ENCODE data around the gene RGL1.

RGL1 gene

DNA sequence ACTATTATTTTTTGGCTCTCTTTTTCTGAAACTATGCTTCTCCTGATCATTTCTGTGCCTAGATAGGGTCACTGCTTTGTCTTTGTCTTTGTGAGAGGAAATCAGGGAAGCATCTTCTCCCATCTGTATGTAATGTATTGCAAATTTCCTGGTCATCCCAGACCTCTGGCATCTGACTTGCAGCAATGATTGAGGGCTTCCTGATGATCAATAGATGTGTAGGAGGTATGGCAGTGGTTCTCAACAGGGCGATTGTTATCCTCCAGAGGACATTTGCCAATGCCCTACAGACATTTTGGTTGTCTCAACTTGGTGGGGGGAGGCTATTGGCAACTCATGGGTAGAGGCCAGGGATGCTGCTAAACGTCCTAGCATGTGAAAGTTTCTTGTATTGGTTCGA, 64.7 kb downstream of the RGL1 start:
- DNase-seq (ENCODE audit: low spot score), result no peak

DNA sequence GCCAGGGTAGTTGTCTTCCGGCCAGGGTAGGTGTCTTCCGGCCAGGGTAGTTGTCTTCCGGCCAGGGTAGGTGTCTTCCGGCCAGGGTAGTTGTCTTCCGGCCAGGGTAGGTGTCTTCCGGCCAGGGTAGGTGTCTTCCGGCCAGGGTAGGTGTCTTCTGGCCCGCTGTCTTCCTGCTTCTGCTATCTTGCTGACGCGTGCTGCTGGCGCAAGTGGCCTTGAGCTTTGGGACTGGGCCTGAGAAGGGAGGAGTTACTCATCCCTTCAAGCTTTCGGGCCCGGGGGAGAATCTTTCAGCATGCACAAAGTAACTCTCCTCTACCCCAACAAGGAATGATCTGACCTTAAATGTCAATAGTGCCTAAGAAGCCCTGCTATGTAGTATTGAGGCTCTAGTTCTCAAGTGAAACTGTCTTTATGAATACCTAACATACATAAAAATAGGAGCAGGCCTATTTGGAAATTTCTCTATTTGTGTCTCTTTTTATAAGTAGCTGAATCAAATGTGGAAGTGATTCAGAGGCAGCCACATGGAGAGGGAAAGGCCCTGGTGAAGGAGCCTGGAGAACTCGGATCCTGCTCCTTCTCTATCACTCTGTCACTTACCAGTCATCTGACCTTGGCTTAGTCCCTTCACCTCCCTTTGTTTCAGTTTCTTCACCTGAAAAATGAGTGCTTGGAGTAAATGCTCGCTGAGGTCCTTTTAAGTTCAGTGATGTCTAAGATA, 65.6 kb downstream of the RGL1 start:
- DNase-seq (ENCODE audit: low spot score), result no peak

DNA sequence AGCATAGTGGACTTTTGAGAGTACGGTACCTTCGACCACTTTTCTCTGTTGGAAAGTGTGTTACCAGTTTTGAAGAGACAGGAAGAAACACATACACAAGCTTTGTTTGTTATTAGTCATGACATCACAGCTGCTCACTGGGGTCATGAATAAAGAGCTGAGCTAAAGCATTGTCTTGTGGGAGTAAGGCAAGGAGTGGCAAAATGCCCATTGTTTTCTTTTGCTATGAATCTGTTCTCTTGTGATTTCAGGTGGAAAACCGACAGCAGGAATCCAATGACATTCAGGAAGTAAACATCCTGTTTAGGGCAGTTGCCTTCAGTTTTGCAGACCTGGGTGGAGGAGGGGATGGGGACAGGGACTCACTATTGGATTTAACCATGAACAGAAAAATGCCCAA, 66.2 kb downstream of the RGL1 start:
- DNase-seq (ENCODE audit: low spot score), result no peak

DNA sequence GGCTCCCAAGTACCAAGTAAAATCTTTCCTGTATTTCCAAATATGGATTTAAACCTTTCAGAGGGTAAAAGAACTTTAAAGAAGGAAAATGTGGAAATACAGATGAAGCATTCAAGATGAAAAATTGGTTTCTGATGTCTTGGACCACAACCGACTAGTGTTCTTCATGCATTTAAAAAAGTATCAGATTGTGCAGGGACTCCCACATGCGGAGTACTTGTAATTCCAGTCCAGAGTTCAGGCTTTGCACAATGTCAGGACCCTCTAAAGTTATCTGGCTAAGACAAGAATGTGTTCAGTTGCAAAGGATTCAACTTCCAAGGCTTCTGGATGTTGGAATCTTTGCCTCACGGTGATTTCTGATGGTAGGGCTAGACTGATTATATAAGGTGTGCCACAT, 66.7 kb downstream of the RGL1 start:
- DNase-seq (ENCODE audit: low spot score), result no peak

DNA sequence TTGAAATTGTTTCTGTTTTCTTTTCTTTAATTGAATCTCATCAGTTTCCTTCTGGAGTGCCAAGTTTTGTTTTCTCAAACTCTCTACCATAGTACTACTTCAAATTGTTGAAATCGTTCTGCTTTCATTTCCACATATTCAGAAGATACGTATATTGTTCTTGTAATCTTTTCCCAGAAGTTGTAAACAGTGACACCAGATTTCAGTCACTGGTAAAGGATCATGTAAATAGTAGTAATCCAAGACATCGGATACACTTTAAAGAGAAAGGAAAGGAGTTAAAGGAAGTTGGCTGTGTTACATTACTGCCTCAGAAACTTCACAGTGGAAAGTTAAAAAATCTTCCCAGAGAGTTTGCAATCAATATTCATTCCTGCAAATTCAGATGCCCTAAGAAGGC, 67.5 kb downstream of the RGL1 start:
- no peak for DNase-seq (ENCODE audit: low spot score)

DNA sequence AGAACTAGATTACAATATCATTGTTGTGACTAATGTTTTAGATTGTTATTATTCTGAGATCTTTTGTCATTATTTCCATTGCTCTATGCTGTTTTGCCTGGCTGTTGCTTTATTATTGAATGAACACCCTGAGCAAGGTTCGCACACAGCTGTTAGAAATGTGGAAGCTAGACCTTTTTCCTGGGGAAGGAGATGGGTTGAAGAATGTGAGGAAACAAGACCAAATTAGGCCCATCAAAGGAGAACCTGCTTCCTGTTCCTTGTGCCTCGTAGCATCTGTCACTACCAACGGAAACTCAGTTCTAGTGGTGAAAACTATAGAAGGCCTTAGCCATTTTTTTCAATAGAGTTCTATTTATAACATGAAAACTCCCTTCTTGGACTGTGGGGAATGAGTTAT, 68.7 kb downstream of the RGL1 start:
- no peak for DNase-seq (ENCODE audit: low spot score)

DNA sequence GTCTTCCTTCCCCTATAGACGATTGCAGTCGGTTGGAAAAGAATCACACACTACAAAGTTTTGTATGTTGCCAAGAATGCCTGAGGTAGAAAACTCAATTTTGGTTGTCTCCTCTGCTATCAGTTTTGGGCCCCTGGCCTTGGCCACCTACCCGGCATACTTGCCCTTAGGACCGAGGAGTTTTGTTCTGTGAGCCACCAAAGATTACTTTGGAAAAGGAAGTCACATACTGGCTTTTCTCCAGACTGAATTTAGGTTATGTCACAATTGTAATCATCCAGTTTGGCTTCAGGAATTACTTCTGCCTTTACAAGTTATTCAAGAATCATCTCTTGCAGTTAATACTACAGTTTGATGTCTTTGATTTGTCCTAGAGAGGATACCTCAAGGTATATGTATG, 71.4 kb downstream of the RGL1 start:
- no peak for DNase-seq (ENCODE audit: low spot score)

DNA sequence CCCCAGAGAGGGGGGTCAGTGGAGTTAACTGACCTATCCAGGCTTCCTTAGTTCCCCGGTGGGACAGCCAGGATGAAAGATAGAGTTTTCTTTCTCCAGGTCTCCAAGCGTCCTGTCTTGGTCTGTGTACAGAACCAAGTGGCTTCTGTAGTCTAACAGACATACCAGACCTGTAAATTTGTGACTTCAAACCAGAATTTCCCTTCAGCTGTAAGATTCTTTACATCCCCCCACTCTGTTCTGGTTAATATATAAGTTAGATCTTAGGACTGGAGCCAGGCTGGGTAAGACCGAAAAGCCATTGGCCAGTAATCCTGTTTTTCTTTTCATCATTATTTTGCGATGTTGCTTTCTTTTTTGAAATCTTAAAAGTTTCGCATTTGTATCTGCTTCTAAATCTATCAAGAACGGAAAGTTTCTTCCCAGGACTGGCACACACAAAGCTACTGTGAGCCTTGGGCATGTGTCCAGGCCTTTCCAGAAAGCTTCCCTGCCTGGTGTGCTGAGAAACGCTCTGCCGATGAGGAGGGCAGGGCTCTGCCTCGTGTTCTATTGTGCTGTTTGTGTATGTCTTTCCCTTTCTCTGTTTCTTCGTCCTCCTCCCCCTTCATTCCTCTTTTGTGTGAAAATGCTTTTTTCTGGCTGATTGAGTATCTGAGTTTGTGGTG, 72.3 kb downstream of the RGL1 start:
- DNase-seq (ENCODE audit: low spot score), result no peak

DNA sequence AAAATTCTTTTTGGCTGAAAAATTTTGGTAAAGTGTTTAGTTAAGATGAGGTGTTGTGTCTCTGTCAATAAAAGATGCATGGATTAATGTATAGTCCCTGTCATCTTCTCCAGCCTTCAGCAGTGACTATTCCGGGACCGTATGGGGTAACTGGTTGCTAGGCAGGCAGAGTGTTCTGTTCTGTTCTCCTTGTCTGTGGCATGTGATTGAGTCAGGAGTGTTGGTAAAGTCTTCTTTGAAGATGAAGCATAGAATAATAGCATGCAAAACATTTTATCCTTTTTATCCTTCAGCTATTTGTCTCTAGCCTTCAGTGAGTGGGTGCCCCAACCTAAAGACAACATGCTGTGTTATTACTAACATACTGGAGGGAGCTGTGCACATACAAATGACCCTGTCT, 74.6 kb downstream of the RGL1 start:
- no peak for DNase-seq (ENCODE audit: low spot score)

DNA sequence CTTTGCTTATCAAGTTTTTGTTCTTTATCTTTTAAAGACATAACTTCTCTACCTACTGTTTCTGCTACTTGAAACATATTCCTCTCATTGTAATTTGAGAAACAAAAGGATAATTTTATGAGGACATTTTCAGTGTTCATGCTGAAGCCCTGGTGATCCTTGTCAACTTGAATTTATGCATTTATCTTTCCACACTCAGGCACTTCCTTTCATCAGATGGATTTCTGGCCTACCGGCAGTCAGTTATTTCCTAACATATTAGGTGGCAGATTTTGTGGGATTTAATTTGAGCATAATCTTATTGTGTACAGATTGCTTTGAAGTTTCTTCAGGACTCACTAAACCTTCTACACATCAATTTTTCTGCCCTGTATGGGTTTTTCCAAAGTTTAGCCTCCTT, 75.0 kb downstream of the RGL1 start:
- no peak for DNase-seq (ENCODE audit: low spot score)

DNA sequence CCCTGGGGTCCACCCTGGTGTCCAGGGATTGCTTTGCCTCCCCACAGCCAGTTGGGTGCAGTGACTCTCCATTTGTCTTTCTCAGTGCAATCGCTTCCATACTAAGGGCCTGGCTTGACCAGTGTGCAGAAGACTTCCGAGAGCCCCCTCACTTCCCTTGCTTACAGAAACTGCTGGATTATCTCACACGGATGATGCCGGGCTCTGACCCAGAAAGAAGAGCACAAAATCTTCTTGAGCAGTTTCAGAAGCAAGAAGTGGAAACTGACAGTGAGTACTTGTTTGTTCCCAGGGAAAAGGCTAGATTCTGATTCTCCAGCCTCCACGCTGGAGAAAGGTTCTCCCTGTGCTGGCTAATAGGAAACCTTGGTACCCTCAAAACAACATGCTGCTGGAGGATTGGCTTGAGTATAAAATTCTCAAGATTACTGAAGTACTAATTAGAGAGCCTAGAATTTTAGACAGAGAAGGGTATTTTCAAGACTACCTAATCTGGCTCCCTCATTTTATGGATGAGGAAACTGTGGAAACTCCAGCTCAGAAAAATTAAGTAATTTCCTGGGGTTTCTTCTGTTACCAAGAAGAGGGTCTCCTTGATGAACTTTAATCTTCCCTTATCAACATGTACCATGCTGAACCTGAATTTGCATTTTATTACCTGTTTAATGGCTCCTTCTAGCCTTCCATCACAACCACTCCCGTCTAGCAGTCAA, 75.8 kb downstream of the RGL1 start:
- DNase-seq (ENCODE audit: low spot score), result no peak

DNA sequence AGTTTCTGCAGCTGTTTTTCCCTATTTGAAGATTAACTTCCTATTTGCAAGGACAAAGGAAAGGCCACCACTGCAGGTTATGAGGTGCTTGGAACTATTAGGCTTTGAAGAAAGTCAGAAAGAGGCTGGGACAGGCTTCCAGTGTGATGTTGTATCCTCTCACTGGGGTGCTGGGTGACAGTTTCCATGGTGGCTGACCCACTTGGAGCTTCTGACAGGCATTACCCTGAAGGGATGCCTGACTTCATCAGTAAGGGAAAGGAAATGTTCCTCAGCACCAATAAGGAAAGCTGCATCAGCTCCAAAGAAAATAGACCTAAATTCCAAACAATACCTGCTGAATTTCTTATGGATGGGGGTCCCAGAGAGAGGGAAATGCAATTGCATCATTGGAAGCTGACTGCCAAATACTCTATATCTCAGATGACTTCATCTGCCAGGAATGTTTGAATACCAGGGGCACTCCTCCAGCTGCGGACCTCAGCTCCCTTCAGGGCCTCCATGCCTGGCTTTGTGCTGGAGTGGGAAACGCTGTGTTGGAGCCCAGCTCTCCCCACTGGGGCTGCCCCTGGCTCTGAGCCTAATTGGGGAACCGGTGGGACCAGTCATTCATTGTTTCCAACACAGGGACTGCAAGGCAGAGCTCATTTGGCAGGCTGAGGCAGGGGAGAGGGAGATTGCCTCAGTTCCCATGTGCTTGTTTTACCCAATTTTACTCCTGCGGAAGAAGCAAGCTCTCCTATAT, 76.6 kb downstream of the RGL1 start:
- DNase-seq (ENCODE audit: low spot score), result peak; percentile 25

DNA sequence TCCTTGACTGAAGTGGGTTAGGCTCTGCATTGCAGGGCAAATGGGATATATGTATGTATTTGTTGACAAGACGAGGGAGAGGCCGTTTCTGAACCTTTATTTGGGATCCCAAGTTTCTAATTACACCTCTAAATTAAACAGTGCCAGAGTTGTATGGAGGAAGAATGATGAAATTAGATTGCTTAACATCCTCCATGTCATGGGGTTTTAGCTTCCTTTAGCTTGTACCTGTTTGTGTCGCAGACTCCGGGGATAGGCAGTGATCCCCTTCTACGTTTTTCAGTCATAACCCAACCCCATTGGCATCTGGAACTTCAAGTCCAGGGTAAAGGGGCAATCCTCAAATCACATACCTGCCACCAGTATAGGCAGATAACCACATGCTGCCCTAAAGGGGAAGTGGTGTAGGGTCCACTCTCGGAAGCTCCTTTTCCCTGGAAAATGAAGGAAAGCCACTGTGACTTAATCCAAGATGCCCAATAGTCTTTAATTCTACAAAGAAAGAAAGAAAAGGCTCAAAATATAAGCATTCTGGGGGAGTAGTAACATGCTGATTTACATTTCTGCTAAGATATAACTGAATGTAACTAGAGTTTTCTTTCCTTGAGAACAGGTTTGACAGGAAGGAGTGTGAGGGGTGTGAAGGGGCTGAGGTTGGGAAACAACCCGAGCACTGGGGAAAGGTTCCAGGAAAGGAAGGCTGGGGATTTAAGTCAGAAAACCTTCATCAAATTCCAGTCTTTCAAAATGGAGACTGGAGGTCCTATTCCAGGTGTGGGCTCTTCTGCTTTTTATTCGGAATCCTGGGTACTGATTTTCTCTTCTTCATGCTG, 77.6 kb downstream of the RGL1 start:
- no peak for DNase-seq (ENCODE audit: low spot score)

DNA sequence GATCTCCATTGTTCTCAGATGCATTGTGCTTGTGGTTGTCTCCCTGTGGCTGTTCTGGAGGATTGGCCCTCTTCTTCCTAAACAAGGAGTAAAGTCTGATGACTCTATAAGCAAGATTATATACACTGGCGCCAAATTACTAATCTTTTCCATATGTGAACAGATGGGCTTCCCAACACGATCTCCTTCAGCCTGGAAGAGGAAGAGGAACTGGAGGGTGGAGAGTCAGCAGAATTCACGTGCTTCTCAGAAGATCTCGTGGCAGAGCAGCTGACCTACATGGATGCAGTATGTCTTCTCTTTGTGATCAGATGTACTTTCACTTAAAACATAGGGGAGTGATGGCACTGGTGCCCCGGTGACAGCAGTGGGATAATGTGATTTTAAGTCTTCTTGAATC, 78.7 kb downstream of the RGL1 start:
- no peak for DNase-seq (ENCODE audit: low spot score)

DNA sequence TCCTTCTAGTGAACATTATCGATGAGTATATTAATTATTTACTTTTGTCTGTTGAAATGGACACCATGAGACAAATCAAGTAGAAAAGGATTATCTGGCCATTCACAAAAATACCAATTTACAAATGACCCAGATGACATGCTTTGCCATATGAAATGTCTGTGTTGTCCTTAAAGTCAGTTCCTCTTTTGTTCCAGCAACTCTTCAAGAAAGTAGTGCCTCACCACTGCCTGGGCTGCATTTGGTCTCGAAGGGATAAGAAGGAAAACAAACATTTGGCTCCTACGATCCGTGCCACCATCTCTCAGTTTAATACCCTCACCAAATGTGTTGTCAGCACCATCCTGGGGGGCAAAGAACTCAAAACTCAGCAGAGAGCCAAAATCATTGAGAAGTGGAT, 79.6 kb downstream of the RGL1 start:
- no peak for DNase-seq (ENCODE audit: low spot score)

DNA sequence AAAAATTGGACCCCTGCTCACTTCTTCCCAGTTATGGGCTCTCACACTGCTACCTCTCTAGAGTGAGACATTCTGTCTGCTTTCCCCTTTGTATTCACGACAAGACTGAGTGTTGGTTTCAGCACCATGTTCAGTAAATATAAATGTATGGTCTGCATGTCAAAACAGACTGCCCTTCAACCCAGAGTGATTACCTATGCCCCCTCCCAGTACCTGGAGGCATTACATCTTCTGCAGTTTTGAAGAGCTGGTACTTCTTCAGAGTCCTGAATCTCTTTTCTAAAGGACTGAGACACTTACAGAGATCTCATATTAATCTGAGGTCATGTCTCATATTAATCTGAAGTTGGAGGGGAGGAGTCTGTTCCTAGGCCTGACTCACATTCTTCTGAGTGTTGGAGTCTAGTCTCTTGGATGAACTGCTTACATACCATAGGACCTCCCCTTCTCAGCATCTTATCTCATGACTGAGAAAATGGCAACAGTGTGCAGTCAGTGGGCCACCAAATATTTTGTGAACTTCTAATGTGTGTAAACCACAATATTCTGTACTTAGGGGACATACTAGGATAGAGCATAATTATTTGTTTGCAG, 80.3 kb downstream of the RGL1 start:
- DNase-seq (ENCODE audit: low spot score), result no peak

DNA sequence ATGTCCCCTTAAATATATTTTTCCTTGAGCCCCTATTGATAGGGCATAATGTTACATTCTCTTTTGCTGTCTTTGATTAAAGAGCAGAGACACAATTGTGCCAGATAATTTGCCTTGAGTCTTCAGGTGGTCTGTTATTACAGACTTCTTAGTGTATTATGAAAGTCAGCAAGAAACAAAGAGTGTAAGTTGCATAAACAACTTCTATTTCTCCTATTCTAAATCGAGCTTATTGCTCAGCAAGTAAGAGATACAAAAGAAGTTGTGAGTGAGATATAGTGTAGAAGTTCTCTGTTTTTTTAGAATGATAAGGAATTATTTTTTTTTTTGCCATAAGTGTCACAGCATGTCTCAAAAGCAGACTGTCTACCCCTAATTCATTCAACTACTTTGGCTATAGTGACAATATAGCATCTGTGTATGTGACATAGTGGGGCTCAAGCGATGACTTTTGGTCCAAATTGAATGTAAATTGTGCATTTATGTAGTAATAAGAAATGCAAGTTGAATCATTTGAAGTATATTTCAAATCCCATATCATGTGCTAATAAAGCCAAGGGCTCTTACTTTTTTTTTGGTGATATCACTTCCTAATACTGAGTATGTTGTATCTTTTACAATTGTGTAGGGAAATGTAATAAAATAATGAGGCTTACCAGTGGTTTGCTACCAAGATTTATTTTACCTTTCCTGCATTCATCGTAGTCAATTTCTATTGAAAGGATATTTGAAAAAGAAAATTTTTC, 81.3 kb downstream of the RGL1 start:
- no peak for DNase-seq (ENCODE audit: low spot score)

DNA sequence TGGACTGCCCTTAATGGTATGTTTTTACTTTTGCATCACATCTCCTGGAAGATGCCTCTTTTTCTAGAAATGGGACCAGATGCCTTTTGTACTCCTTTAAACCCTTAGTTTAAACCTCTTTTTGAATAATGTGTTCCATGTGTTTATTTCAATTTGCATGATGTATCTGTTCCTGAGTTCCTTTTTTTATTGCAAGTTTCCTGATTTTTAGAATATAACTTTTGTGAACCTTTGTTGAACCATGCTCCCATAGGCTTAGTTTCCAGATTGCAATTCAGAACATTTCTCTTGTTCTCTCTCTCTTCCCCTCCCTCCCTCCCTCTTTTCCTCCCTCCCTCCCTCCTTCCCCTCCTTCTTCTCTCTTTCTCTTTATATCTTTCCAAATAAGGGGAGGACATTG, 81.9 kb downstream of the RGL1 start:
- DNase-seq (ENCODE audit: low spot score), result no peak

DNA sequence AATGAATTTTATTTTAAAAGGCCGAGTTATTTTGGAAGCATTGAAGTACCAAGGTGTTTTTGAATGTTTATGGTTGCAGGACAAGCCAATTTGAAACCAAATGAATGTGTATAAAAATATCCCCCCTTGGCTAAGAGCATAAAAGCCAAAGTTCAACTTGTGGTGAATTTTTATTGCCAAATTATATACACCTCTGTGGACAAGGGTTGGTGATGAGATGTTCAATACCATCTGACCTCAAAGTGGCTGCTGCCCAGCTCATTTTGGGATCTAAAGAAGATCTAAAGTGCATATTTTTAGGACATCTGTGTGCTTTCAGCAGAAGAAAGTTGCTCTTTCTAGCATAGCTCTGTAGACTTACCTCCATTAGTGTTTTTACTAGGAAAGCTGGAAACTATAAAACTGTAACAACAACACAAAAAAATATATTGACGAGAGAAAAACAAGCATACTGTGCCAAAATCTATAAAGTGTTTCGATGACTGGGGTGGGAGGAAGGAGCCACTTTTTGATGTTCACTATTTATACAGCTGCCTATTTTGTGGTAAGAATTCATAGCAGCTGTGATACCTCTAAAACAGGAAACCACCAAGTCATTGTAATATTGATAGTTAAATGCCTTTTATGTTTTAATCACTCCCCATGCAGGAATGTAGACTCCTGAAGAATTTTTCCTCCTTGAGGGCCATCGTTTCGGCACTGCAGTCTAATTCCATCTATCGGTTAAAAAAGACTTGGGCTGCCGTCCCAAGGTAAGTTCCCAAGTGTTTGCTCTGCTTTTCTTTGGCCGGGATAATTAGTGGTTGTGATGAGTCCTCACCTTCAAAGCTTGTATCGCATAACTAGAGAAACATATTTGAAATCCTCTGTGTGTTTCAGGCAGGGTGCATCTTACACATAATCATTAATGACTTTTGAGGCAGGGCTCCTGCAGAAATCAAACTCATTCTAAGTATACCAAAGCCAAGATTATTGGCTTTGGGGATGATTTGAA, 83.2 kb downstream of the RGL1 start:
- DNase-seq (ENCODE audit: low spot score), result no peak

Measured in HuH-7.5 (cell line).